ENCODE results near the gene PRR16. TPM values are rescaled to one million over a fixed set of nuclear protein-coding genes. Genes with fewer than 3 reads are reported as not detected.
"Not testable (repeated sequence)": the region's sequence is repeated elsewhere in the genome, so short reads cannot be mapped to it uniquely, and the experiment has no call there.

PRR16 gene
- total and polyA plus RNA-seq, 7 donors = 1.6 to 5.9 (median 5.7) TPM

DNA sequence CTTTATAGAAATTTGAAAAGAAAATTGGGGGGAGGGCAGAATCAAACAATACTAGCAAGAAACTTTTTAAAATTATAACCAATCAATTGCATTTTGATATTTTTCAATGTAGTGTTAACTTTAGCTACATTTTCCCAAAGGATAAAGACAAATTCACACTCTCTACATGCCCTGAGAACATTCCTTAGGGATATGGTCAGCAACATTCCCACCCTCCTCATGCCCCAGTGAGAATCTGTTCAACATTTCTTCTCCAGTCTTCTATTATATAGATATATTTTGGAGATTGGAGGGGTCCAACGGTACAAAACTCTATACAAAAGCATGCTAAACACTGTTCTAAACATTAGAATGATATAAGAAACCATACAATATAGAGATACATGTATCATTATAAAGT lies 11.6 kb upstream of the PRR16 start:
- no peaks in the 10 kb centered on the region for H3K9me3 ChIP-seq
- TF ChIP-seq POLR2AphosphoS5 (IDR thresholded peaks at IDR 0.05) (no peak), POLR2A (IDR thresholded peaks at IDR 0.05) (no peak), EP300 (IDR thresholded peaks at IDR 0.05) (no peak)
- TF ChIP-seq, protein P1, sequence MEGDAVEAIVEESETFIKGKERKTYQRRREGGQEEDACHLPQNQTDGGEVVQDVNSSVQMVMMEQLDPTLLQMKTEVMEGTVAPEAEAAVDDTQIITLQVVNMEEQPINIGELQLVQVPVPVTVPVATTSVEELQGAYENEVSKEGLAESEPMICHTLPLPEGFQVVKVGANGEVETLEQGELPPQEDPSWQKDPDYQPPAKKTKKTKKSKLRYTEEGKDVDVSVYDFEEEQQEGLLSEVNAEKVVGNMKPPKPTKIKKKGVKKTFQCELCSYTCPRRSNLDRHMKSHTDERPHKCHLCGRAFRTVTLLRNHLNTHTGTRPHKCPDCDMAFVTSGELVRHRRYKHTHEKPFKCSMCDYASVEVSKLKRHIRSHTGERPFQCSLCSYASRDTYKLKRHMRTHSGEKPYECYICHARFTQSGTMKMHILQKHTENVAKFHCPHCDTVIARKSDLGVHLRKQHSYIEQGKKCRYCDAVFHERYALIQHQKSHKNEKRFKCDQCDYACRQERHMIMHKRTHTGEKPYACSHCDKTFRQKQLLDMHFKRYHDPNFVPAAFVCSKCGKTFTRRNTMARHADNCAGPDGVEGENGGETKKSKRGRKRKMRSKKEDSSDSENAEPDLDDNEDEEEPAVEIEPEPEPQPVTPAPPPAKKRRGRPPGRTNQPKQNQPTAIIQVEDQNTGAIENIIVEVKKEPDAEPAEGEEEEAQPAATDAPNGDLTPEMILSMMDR (IDR thresholded peaks at IDR 0.05) = no peak
- intact Hi-C loops (cut with DNase I) = no loop called here

GRCh38 chr5:120454094-120454798 lies 9.9 kb upstream of the PRR16 start:
- no peak overlapping the region for H3K4me3 ChIP-seq
- no peak for DNase-seq
- intact Hi-C loops (cut with DNase I) = no loop called here
- 52 to 55% methylated on average over 1 of the region's 1 CpG for WGBS, 2 donors
- peaks cover 0 to 5% (median 0%) of the 10 kb centered on the region in 4 donors for H3K4me1 ChIP-seq
- TF ChIP-seq EP300 (IDR thresholded peaks at IDR 0.05) (no peak), POLR2A (IDR thresholded peaks at IDR 0.05) (no peak), POLR2AphosphoS5 (IDR thresholded peaks at IDR 0.05) (no peak)
- TF ChIP-seq, protein P1 (IDR thresholded peaks at IDR 0.05) = no peak
- H3K36me3 ChIP-seq = no peaks in the 10 kb centered on the region
- H3K27me3 ChIP-seq = no peaks in the 10 kb centered on the region
- H3K9me3 ChIP-seq = no peaks in the 10 kb centered on the region
- H3K27ac ChIP-seq = no peak overlapping the region

More for the DNA sequence above, 11.6 kb upstream of the PRR16 start:
- H3K27me3 ChIP-seq = no peaks in the 10 kb centered on the region
- peaks cover 0 to 6% (median 0%) of the 10 kb centered on the region in 4 donors for H3K4me1 ChIP-seq
- DNase-seq = no peak
- no peaks in the 10 kb centered on the region for H3K36me3 ChIP-seq
- H3K4me3 ChIP-seq = no peak overlapping the region
- 54 to 83% methylated on average over 1 of the region's 1 CpG for WGBS, 2 donors
- no peak overlapping the region for H3K27ac ChIP-seq

DNA sequence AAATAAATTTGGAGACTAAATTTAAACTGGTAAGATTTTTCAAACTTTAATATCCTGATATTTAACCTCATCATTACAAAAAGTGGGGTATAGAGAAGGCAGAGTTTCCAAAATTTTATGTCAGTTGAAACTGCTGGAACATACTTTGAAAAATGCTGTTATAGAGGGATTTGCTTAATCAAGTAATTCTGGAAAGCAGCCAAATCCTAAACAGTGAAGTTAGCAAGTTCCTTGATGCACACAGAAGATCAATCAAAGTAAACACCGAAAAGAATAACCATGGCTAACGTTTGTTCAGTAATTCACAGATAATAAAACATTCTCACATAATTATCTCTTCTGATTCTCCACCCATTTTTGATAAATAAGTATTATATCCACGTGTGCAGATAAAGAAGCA lies 8.1 kb upstream of the PRR16 start:
- H3K36me3 ChIP-seq = no peaks in the 10 kb centered on the region
- no peak for DNase-seq
- TF ChIP-seq, protein P1 (IDR thresholded peaks at IDR 0.05) = no peak
- TF ChIP-seq POLR2A (IDR thresholded peaks at IDR 0.05) = no peak
- no peak for TF ChIP-seq EP300 (IDR thresholded peaks at IDR 0.05)
- TF ChIP-seq POLR2AphosphoS5 (IDR thresholded peaks at IDR 0.05) = no peak
- no peaks in the 10 kb centered on the region for H3K9me3 ChIP-seq
- WGBS, 2 donors = 10 to 50% methylated on average over 3 of the region's 3 CpGs
- no peak overlapping the region for H3K27ac ChIP-seq
- intact Hi-C loops (cut with DNase I) = no loop called here
- H3K4me3 ChIP-seq = no peak overlapping the region
- peaks cover 0 to 5% (median 0%) of the 10 kb centered on the region in 4 donors for H3K4me1 ChIP-seq
- H3K27me3 ChIP-seq = no peaks in the 10 kb centered on the region

DNA sequence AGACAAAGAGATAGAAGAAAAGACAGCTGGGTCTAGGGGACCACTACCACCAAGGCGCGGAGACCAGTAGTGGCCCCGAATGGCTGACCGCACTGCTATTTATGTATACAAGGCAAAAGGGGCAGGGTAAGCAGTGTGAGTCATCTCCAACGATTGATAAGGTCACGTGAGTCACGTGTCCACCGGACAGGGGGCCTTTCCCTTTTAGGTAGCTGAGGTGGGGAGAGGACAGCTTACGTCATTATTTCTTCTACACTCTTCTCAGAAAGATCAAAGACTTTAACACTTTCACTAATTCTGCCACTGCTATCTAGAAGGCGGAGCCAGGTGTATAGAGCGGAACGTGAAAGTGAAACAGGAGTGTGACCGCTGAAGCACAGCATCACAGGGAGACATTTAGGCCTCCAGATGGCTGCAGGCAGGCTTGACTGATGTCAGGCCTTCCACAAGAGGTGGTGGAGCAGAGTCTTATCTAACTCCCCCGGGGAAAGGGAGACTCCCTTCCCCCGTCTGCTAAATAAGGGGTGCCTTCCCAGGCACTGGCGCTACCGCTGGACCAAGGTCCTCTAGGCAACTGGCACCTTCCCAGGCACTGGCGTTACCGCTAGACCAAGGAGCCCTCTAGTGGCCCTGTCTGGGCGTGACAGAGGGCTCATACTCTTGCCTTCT lies 6.1 kb upstream of the PRR16 start:
- 16 to 50% methylated on average over 20 of the region's 20 CpGs for WGBS, 2 donors
- Histone ChIP-seq H3K36me3 (no peaks in the 10 kb centered on the region), H3K27ac (no peak overlapping the region), H3K4me3 (peak overlapping the region in 2 of 4 donors; percentile 20), H3K4me1 (peaks cover 0 to 5% (median 0%) of the 10 kb centered on the region in 4 donors), H3K9me3 (no peaks in the 10 kb centered on the region), H3K27me3 (peaks cover 0 to 6% (median 0%) of the 10 kb centered on the region in 3 donors)
- intact Hi-C loops (cut with DNase I) = no loop called here
- no peak for TF ChIP-seq EP300 (IDR thresholded peaks at IDR 0.05)
- TF ChIP-seq, protein P1 (IDR thresholded peaks at IDR 0.05) = peak in 2 of 4 experiments; percentile 33 to 51
- no peak for TF ChIP-seq POLR2A (IDR thresholded peaks at IDR 0.05)
- TF ChIP-seq POLR2AphosphoS5 (IDR thresholded peaks at IDR 0.05) = peak in 2 of 4 donors; percentile 23 to 32
- peak; percentile 86 for DNase-seq

DNA sequence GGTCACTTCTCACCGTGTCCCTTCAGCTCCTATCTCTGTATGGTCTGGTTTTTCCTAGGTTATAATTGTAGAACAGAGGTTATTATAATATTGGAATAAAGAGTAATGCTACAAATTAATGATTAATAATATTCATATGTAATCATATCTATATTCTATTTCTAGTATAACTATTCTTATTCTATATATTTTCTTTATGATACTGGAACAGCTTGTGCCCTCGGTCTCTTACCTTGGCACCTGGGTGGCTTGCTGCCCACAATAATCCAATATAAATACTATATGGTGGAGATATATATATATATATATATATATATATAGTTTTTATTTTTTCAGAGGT lies 5.6 kb upstream of the PRR16 start:
- H3K9me3 ChIP-seq; DNase-seq; H3K27ac ChIP-seq; H3K36me3 ChIP-seq; intact Hi-C loops (cut with DNase I); H3K4me3 ChIP-seq; H3K4me1 ChIP-seq: not testable (repeated sequence)
- peaks cover 0 to 10% (median 0%) of the 10 kb centered on the region in 3 donors for H3K27me3 ChIP-seq
- WGBS, 2 donors = 47 to 55% methylated on average over 2 of the region's 2 CpGs

All from sigmoid colon (tissue), 7 donors.